HG03342 (cell line): ENCODE data around the gene SLC27A3.
"Not testable (repeated sequence)": the region's sequence is repeated elsewhere in the genome, so short reads cannot be mapped to it uniquely, and the experiment has no call there.

Experiments used
- ATAC-seq: cut with Tn5 transposase; IDR thresholded peaks from one replicate; pipeline ENCODE4 v1.9.1; 2021; ENCODE audit warnings: mild to moderate bottlenecking, moderate library complexity; ENCODE audit not compliant: unreplicated experiment

SLC27A3 gene

DNA sequence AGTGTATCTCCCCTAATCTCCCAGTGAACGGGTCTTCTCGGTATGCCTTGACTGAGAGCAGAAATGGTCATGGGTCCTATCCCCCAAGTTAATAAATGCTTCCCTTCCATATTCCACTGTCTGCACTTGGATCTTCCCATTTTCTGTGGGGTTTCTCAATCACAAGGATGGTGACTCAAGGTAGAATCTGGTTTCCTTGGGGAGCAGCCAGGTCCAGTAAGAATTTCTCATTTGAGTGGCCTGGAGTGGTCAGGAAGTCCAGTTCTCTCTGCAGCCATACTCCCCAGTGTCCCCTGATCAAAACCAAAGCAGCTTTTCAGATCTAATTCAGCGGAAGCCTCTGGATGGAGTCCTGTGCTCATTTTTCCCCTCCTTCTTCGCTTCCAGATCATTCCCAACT lies 14.8 kb upstream of the SLC27A3 start:
- no peak for ATAC-seq

DNA sequence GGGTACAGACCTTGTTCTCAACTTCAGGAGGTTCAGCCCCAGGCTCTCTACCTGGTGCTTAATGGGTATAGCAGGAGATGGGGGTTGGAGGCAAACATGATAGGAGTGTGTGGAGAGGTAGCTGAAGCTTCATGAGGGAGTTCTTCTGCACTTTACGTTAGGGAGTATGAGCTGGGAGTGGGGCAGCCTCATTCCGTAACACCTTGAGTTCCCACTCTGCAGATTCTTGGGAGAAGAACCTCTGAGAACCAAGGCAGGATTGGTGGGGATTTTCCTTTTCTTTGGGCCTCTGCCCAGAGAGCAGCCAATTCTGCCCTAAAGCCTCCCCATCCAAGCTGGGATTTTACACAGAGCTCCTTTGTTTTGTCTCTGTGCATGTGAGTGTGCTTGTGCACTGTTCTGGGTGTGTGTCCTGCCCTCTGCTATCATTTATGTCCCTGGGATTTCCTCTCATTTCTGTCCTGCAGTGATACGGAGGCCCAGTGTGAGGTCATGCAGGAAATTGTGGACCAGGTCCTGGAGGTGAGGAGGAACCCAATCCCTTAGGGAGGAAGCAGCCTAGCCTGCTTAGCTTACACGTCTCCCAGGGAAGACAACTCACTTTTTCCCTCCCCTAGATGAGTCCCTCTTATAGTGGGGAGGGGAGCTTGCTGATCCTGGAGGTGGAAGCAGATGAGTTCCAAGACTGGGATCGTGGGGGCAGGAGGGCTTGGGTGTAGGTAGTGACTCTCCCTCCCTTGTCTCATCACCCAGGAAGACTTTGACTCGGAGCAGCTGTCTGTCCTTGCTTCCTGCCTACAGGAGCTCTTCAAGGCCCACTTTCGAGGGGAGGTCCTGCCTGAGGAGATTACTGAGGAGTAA lies 11.6 kb upstream of the SLC27A3 start:
- ATAC-seq = no peak

DNA sequence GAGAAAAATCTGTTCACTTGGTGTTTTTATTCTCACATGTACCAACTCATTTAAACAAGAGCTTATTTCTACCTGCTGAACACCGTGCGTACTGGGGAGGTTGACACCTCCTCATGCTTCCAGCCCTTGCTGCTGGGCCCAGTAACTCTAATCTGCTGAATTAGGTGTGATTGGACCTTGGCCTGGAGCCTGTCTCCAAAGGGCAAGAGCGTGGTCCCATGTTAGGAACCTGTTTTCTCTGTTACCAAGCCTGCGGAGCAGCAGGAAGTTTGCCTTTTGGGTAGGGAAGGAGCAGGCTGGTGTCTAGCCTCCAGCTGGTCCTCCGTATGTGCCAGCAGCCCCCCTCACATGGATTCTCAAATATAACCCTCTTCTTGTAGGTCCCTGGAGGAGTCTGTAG lies 10.9 kb upstream of the SLC27A3 start:
- ATAC-seq = no peak

DNA sequence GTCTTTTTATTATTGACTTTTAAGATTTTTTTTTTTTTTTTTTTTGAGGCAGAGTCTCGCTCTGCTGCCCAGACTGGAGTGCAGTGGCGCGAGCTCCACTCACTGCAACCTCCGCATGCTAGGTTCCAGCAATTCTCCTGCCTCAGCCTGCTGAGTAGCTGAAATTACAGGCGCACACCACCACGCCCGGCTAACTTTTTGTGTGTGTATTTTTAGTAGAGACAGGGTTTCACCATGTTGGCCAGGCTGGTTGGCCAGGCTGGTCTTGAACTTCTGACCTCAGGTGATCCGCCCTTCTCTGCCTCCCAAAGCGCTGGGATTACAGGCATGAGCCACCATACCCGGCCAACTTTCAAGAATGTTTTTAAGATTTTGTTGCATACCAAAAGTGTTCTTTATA lies 8.5 kb upstream of the SLC27A3 start:
- ATAC-seq = not testable (repeated sequence)

DNA sequence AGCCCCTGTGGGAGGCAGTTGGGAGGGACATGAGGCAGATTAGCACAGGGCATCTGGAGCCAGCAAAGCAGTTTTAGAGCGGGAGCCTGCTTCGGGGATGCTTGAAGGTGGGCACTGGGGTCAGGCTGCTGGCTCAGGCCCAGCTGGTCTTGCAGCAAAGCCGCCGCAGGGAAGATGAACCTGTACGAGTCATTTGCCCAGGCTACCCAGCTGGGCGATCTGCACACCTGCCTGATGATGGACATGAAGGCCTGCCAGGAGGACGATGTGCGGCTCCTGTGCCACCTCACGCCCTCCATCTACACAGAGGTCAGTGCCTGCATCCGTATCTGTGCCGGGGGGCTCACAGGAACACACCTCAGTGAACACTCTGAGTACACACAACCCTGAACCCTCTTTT lies 7.7 kb upstream of the SLC27A3 start:
- no peak for ATAC-seq

DNA sequence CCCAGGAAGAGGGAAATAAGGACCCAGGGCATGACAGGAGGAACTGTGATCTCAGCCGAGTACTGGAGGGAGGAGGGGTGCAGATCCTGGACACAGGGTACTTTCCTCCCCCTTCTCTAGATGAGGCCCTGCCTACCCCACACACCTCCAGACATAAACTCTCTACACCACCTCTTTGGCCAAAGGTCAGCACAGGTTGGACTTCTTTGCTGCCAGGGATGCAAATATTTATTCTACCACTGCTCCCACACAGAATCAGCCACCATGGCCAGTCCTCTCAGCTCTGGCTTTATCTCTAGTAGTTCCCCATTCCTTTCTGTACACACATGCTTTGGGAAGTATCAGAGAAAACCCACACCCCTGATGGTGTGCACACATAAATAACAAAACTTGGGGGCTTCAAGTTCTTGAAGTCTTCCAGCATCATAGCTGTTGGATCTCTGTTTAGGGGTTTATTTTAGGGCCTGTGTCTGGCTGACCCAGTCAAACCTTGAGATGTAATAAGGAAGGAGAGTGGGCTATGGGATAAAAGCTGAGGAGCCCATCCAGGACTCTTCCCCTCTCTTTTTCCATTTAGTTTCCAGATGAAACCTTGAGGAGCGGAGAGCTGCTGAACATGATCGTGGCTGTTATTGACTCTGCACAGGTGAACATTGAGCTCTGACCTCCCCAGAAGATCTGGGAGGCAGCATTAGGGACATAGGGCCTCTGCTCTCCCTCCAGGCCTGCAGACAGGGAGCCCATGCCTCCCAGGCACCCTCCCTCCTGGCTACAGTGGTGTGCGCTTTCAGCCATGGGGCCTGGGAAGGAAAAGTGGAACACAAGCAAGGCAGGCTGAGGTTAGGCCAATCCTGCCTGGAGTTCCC lies 6.7 kb upstream of the SLC27A3 start:
- ATAC-seq = no peak

DNA sequence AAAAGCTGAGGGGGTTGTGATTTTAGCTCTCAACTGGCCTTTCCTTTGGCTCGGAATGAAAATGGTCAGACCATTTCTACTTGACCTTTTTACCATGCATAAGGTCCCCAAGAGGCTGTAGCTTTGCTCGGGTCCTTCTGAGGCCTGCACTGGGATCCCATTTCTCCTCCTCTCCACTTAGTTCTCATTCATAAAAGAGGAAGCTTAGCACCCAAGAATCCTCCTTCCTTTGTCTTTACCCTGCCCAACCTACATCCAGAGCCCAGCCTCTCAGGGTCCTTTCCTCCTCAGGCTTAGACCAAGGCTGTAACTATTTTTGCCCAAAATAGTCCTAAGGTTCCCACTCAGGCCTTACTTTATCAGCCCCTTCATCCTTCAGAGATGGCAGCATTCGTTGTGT lies 6.0 kb upstream of the SLC27A3 start:
- ATAC-seq = no peak

DNA sequence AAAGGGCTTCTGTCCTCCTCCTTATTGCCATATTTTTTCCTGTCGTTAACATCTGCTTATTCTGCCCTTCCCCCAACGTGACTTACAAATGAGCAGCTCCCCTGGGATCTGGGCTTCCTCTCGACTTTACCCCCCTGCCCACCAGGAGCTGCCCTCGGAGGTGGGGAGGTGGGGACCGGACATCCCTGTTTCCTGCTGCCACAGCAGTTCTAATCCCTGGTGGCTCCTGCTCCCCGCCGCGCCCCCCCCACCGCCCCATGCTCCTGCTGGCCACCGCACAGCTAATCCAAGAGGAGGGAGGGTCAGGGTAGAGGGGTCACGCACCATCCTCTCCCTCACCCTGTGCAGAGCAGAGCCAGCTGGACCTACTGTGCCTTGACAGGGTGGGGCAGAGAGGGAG lies 4.4 kb upstream of the SLC27A3 start:
- no peak for ATAC-seq

DNA sequence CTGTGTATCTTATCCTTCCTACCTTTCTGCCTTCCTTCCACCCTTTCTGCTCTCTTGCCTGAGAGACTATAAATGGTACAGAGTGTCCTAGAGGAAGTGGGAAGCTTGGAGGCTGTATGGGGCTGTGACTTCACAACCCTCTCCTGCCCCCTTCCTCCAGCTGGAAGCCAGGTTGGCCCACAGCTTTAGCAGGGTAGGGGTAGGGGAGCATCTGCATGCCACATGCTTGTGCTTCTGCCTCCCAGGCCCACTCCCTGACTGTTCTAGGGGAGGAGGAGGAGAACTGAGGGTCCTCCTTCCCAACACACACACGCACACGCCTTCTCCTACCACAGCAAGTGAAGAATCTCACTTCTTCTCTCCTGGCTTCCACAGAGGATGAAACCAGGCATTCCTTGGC lies 3.9 kb upstream of the SLC27A3 start:
- ATAC-seq = no peak

DNA sequence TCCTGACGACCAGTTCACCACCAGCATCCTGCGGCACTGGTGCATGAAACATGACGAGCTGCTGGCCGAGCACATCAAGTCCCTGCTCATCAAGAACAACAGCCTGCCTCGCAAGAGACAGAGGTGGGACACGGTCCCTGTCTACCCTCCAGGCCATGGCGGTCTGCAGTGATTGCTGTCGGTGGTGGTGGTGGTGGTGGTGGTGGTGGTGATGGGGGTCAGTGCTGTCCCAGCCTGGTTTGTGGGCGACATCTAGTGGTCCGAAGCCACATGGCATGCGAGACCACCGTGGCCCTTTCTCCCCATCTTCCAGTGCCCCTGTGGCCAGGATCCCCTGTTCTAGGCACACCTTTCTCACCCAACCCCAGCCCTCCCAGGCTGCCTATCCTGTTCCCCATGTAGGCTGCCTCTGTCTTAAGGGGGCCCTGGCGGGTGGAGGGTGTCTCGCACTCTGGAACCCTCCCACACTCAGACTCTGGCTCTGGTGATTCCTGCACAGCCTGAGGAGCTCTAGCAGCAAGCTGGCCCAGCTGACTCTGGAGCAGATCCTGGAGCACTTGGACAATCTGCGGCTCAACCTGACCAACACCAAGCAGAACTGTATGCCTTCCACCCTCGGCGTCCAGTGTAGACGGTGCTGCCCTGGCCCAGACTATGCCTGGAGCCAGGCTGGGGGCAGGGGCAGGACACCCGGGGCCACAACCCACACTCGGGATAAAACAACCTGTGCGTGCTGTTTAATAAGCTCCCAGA lies 3.2 kb upstream of the SLC27A3 start:
- no peak for ATAC-seq

DNA sequence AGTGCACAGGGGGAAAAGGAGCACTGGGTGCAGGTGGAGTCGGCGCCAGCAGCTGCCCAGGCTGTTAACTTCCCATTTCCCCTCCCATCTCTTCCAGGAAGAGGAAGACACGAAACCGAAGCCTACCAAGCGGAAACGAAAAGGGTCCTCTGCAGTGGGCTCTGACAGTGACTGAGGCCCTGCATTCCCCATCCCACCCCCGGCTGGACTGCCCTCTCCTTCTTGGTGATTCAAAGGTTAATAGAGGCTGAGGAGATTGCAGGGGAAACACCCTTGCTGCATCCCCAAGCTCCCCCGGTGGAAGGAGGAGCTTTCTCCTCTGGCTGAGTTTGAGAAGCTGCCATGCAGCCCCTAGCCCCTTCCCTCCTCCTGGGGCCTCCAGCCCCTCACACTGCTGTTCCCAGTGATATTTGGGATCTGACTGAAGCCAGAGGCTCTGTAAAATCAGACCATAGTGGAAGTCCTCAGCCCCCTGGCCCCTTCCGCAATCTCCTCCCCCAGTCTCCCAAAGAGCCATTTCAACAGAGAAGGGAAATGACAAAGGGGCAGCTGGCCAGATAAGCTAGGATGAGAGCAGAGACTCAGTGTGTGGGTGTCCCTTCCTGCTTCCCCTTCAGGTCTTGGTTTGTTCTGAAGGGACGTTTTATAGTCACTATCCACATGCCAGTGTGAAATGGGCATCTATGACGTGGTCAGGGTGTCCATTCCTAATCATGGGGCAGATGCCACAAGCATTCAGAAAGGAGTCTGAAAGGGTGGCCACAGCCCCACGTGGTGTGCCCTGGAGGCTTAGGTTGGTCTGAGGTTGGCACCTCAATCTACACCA lies 1.9 kb upstream of the SLC27A3 start:
- ATAC-seq = no peak

DNA sequence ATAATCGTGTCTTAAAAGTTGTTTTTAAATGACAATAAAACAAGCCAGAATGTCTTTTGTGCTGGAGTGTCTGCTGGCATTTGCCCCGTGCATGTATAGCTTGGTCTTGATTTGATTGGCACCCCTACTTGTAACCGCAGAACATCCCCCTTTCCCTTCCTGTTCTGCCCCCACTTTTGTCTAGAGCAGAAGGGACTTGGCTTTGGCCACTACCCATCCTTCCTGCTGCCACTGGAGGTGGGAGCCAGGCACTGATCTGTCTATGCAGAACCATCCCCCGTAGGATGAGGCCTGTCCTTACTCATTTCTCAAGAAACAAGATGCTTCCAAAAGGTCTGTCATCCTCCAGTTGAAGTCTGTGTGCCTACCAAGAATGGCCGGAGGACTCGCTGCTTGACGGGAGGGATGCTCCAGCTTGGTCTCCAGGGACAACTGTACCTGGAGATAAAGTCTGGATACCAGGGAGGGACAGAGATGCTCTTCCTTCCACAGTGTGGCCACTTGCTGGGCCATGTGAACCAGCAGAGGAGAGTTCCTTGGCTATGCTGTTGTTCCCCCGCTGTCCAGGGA lies 1.1 kb upstream of the SLC27A3 start:
- ATAC-seq = no peak

DNA sequence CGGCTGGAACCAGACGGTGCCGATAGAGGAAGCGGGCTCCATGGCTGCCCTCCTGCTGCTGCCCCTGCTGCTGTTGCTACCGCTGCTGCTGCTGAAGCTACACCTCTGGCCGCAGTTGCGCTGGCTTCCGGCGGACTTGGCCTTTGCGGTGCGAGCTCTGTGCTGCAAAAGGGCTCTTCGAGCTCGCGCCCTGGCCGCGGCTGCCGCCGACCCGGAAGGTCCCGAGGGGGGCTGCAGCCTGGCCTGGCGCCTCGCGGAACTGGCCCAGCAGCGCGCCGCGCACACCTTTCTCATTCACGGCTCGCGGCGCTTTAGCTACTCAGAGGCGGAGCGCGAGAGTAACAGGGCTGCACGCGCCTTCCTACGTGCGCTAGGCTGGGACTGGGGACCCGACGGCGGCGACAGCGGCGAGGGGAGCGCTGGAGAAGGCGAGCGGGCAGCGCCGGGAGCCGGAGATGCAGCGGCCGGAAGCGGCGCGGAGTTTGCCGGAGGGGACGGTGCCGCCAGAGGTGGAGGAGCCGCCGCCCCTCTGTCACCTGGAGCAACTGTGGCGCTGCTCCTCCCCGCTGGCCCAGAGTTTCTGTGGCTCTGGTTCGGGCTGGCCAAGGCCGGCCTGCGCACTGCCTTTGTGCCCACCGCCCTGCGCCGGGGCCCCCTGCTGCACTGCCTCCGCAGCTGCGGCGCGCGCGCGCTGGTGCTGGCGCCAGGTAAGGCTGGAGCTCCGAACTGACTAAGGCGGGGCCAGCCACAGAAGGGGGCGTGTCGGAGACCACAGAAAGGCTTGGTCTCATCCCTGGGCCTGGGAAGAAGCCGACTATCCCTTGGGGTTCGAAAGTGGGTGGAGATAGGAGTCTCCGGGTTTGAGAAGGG lies 486 bp downstream of the SLC27A3 start:
- peak; percentile 37 for ATAC-seq

DNA sequence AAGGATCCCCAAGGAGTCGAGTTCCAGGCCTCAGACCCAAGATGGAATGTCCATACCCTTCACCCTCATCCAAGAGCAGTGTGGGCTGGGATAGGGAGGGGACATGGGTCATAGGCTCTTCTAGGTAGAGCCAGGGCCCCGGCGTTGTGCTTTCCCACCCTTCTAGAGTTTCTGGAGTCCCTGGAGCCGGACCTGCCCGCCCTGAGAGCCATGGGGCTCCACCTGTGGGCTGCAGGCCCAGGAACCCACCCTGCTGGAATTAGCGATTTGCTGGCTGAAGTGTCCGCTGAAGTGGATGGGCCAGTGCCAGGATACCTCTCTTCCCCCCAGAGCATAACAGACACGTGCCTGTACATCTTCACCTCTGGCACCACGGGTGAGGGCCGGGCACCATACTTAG lies 1.1 kb downstream of the SLC27A3 start:
- no peak for ATAC-seq

DNA sequence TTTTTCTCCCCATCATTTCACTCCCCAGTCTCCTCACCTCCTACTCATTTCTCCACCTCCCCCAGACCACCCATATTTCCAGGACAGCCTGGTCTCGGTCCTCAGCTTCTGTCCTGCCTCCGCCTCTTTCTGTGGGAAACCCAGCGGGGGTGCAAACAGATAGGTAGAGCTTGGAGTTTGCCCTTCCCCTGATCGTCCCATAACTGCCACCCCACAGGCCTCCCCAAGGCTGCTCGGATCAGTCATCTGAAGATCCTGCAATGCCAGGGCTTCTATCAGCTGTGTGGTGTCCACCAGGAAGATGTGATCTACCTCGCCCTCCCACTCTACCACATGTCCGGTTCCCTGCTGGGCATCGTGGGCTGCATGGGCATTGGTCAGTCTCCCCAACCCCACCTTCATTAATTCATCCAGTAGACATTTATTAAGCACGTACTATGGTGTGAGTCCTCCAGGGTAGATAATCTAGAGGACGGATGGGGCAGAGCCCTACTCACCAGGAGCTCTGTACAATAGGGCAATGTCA lies 1.7 kb downstream of the SLC27A3 start:
- ATAC-seq = no peak

DNA sequence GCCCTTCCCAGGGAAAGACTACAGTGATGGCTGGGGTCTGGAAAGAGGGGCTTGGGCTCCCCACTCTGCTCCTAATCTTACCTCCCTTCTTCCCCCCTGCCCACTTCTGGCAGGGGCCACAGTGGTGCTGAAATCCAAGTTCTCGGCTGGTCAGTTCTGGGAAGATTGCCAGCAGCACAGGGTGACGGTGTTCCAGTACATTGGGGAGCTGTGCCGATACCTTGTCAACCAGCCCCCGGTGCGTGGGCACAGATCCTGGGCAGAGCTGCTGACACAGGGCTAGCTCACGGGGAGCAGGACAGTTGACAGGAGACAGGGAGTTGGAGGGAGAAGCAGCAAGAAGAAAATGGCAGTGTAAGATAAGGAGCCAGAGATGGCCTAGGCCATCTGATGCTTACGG lies 2.4 kb downstream of the SLC27A3 start:
- ATAC-seq = no peak

DNA sequence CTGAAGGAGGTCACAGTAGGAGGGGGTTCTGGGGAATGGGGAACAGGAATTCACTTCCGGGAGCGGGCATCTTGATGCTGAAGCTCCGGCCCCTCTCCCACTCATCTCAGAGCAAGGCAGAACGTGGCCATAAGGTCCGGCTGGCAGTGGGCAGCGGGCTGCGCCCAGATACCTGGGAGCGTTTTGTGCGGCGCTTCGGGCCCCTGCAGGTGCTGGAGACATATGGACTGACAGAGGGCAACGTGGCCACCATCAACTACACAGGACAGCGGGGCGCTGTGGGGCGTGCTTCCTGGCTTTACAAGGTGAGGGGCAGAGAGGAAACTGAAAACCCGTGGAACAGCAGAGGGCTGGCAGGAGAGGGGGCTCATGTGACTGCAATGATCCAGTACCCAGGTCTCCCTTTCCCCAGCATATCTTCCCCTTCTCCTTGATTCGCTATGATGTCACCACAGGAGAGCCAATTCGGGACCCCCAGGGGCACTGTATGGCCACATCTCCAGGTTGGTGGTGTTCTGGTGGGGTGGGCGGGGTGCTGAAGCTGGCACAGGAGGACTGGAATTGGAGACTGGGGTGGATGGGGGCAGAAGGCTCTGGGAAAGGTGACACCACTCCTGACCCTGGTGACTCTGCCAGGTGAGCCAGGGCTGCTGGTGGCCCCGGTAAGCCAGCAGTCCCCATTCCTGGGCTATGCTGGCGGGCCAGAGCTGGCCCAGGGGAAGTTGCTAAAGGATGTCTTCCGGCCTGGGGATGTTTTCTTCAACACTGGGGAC lies 3.0 kb downstream of the SLC27A3 start:
- no peak for ATAC-seq

DNA sequence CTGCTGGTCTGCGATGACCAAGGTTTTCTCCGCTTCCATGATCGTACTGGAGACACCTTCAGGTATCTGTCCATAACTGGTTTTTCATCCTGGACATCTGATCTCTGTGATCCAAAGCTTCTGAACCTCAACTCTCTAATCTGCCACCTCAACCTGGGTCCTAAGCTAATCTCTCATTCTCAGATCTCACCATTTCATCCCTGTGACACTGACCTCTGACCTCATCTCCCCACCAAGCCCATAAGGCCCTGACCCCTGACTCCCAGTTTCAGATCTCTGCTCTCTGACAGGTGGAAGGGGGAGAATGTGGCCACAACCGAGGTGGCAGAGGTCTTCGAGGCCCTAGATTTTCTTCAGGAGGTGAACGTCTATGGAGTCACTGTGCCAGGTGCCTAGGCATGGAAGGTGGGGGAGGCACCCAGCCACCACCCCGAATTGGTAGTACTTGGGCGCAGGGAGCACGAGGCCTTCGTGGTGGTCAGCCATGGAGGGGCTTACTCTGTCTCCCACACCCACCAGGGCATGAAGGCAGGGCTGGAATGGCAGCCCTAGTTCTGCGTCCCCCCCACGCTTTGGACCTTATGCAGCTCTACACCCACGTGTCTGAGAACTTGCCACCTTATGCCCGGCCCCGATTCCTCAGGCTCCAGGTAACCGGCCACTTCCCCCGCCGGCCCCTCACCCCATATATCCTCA lies 3.8 kb downstream of the SLC27A3 start:
- ATAC-seq = no peak
